ENCODE data around the gene MSI2.
"Not testable (repeated sequence)": the region's sequence is repeated elsewhere in the genome, so short reads cannot be mapped to it uniquely, and the experiment has no call there.

MSI2 gene

GRCh38 chr17:57296231-57296630 lies 39.9 kb downstream of the MSI2 start:
- H3K27ac ChIP-seq (replicated peaks; ENCODE audit: low read length), result no peak overlapping the region
- H3K4me3 ChIP-seq (ENCODE audit: low read length in 2 of 2), result no peak overlapping the region
- H2BK120ac ChIP-seq (ENCODE audit: low read depth, low read length), result no peak overlapping the region
- no peak overlapping the region for H2BK5ac ChIP-seq (ENCODE audit: low read length)
- H4K8ac ChIP-seq (ENCODE audit: low read depth, low read length), result no peak overlapping the region
- H3K36me3 ChIP-seq (replicated peaks in 1 of 2; ENCODE audit: control insufficient read depth in 2 of 2, insufficient read depth in 2 of 2, low read length in 2 of 2), result peaks cover 12 to 64% of the 10 kb centered on the region in 2 donors
- no peak overlapping the region for H3K14ac ChIP-seq (ENCODE audit: low read length)
- H3K9me3 ChIP-seq (replicated peaks in 1 of 2; ENCODE audit: control insufficient read depth in 2 of 2, insufficient read depth in 1 of 2, low read depth in 1 of 2, low read length in 2 of 2), result peaks cover 13 to 42% of the 10 kb centered on the region in 2 donors
- no peak overlapping the region for H2BK15ac ChIP-seq (ENCODE audit: low read length)
- no peak overlapping the region for H3K9ac ChIP-seq (ENCODE audit: low read depth, low read length, poor library complexity)
- no peak for DNase-seq (ENCODE audit: low spot score)
- no peak overlapping the region for H2AK5ac ChIP-seq (ENCODE audit: low read depth, low read length)
- H3K4me2 ChIP-seq (ENCODE audit: insufficient read depth, low read length, poor library complexity, severe bottlenecking), result no peak overlapping the region
- no peak overlapping the region for H3K23ac ChIP-seq (ENCODE audit: low read depth, low read length, poor library complexity)
- H3K4ac ChIP-seq (ENCODE audit: low read length), result no peak overlapping the region
- H4K91ac ChIP-seq (ENCODE audit: low read depth, low read length, poor library complexity), result no peak overlapping the region
- H3K18ac ChIP-seq (ENCODE audit: low read length), result no peak overlapping the region
- H3K79me1 ChIP-seq (ENCODE audit: low read depth, low read length), result peaks cover 3% of the 10 kb centered on the region
- H2BK12ac ChIP-seq (ENCODE audit: low read length), result no peak overlapping the region
- no CpG with 5 or more reads among the region's 4 CpGs for WGBS, 2 donors (ENCODE audit: extremely low coverage in 2 of 2, insufficient read length in 2 of 2, insufficient replicate concordance in 1 of 2)
- peaks cover 17 to 28% of the 10 kb centered on the region in 2 donors for H3K4me1 ChIP-seq (ENCODE audit: control insufficient read depth in 2 of 2, insufficient read depth in 1 of 2, low read depth in 1 of 2, low read length in 2 of 2)
- H3K27me3 ChIP-seq (ENCODE audit: control insufficient read depth in 3 of 3, insufficient read depth in 3 of 3, low read depth in 1 of 3, low read length in 3 of 3), result no peaks in the 10 kb centered on the region
- no peak overlapping the region for H2AFZ ChIP-seq (ENCODE audit: low read length)

- Histone ChIP-seq H3K23ac (ENCODE audit: low read depth, low read length, poor library complexity) (no peak overlapping the region), H2BK12ac (ENCODE audit: low read length) (no peak overlapping the region), H3K18ac (ENCODE audit: low read length) (no peak overlapping the region), H3K27ac (replicated peaks; ENCODE audit: low read length) (no peak overlapping the region), H3K4me3 (ENCODE audit: low read length in 2 of 2) (no peak overlapping the region), H3K4me1 (ENCODE audit: control insufficient read depth in 2 of 2, insufficient read depth in 1 of 2, low read depth in 1 of 2, low read length in 2 of 2) (peaks cover 10 to 20% of the 10 kb centered on the region in 2 donors), H2BK5ac (ENCODE audit: low read length) (no peak overlapping the region), H3K4me2 (ENCODE audit: insufficient read depth, low read length, poor library complexity, severe bottlenecking) (no peak overlapping the region), H2BK15ac (ENCODE audit: low read length) (no peak overlapping the region), H2AK5ac (ENCODE audit: low read depth, low read length) (no peak overlapping the region), H3K27me3 (ENCODE audit: control insufficient read depth in 3 of 3, insufficient read depth in 3 of 3, low read depth in 1 of 3, low read length in 3 of 3) (no peaks in the 10 kb centered on the region), H4K91ac (ENCODE audit: low read depth, low read length, poor library complexity) (no peak overlapping the region), H3K4ac (ENCODE audit: low read length) (no peak overlapping the region), H2AFZ (ENCODE audit: low read length) (no peak overlapping the region), H3K9me3 (replicated peaks in 1 of 2; ENCODE audit: control insufficient read depth in 2 of 2, insufficient read depth in 1 of 2, low read depth in 1 of 2, low read length in 2 of 2) (peaks cover 13 to 53% of the 10 kb centered on the region in 2 donors), H4K8ac (ENCODE audit: low read depth, low read length) (no peak overlapping the region), H3K9ac (ENCODE audit: low read depth, low read length, poor library complexity) (no peak overlapping the region), H2BK120ac (ENCODE audit: low read depth, low read length) (no peak overlapping the region), H3K36me3 (replicated peaks in 1 of 2; ENCODE audit: control insufficient read depth in 2 of 2, insufficient read depth in 2 of 2, low read length in 2 of 2) (peaks cover 12 to 67% of the 10 kb centered on the region in 2 donors), H3K14ac (ENCODE audit: low read length) (no peak overlapping the region), H3K79me1 (ENCODE audit: low read depth, low read length) (peaks cover 3% of the 10 kb centered on the region)
- no CpG with 5 or more reads among the region's 7 CpGs for WGBS, 2 donors (ENCODE audit: extremely low coverage in 2 of 2, insufficient read length in 2 of 2, insufficient replicate concordance in 1 of 2)
- no peak for DNase-seq (ENCODE audit: low spot score)
Observed at GRCh38 chr17:57299176-57299575, 42.9 kb downstream of the MSI2 start.

- H3K14ac ChIP-seq (ENCODE audit: low read length); H2BK120ac ChIP-seq (ENCODE audit: low read depth, low read length); H3K9ac ChIP-seq (ENCODE audit: low read depth, low read length, poor library complexity); H3K4me3 ChIP-seq (ENCODE audit: low read length in 2 of 2); H2BK15ac ChIP-seq (ENCODE audit: low read length); H3K4me2 ChIP-seq (ENCODE audit: insufficient read depth, low read length, poor library complexity, severe bottlenecking); H3K23ac ChIP-seq (ENCODE audit: low read depth, low read length, poor library complexity); H3K4ac ChIP-seq (ENCODE audit: low read length); H3K18ac ChIP-seq (ENCODE audit: low read length); H3K27ac ChIP-seq (replicated peaks; ENCODE audit: low read length); H2AFZ ChIP-seq (ENCODE audit: low read length); H3K27me3 ChIP-seq (ENCODE audit: control insufficient read depth in 3 of 3, insufficient read depth in 3 of 3, low read depth in 1 of 3, low read length in 3 of 3); H3K79me1 ChIP-seq (ENCODE audit: low read depth, low read length); H2BK5ac ChIP-seq (ENCODE audit: low read length); H2BK12ac ChIP-seq (ENCODE audit: low read length); H4K8ac ChIP-seq (ENCODE audit: low read depth, low read length); H3K4me1 ChIP-seq (ENCODE audit: control insufficient read depth in 2 of 2, insufficient read depth in 1 of 2, low read depth in 1 of 2, low read length in 2 of 2); DNase-seq (ENCODE audit: low spot score); H4K91ac ChIP-seq (ENCODE audit: low read depth, low read length, poor library complexity); H2AK5ac ChIP-seq (ENCODE audit: low read depth, low read length): not testable (repeated sequence)
- no CpG with 5 or more reads among the region's 7 CpGs for WGBS, 2 donors (ENCODE audit: extremely low coverage in 2 of 2, insufficient read length in 2 of 2, insufficient replicate concordance in 1 of 2)
- Histone ChIP-seq H3K36me3 (replicated peaks in 1 of 2; ENCODE audit: control insufficient read depth in 2 of 2, insufficient read depth in 2 of 2, low read length in 2 of 2) (peaks cover 11 to 80% of the 10 kb centered on the region in 2 donors), H3K9me3 (replicated peaks in 1 of 2; ENCODE audit: control insufficient read depth in 2 of 2, insufficient read depth in 1 of 2, low read depth in 1 of 2, low read length in 2 of 2) (peaks cover 13 to 53% of the 10 kb centered on the region in 2 donors)
Observed at GRCh38 chr17:57300592-57300991, 44.3 kb downstream of the MSI2 start.

DNA sequence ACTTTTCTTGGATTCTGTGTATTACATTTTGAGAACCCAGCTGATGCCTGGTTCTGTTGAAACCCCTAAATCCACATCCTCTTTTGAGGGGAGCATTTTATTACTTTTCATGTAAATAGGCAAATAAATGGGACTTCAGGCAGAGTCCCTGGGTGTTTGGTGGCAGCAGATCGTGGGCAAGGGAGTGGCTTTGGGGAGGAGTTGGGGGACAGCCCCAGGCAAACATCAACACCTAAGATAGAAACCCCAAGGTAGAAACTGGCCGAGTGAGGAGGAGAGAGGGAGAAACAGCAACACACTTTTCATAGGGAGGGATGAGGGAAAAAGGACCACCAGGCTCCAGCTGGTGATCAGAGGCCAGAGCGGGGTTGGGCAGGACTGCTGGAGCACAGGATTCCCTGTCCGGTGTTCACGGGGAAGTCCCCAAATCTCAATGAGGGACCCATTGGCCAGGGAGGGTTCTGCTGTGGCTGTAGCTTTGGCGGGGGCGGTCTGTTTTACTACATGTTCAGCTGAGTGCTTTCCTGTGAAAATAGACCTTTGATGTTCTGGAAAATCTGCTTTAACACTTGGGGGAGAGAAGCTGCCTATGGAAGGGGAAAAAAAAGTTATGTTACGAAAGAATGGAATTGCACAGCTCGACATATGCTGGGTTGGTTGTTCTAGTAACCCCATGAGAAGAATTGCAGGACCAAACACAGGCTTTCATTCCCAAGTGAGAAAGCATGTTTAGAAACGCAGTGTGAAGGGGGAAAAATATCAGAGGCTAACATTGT lies 46.6 kb downstream of the MSI2 start:
- H3K4ac ChIP-seq (ENCODE audit: low read length), result no peak overlapping the region
- no peak overlapping the region for H3K4me3 ChIP-seq (ENCODE audit: low read length in 2 of 2)
- no peak overlapping the region for H2AK5ac ChIP-seq (ENCODE audit: low read depth, low read length)
- H2AFZ ChIP-seq (ENCODE audit: low read length), result no peak overlapping the region
- no peak overlapping the region for H2BK120ac ChIP-seq (ENCODE audit: low read depth, low read length)
- no peak overlapping the region for H4K91ac ChIP-seq (ENCODE audit: low read depth, low read length, poor library complexity)
- H2BK15ac ChIP-seq (ENCODE audit: low read length), result no peak overlapping the region
- peaks cover 11 to 44% of the 10 kb centered on the region in 2 donors for H3K9me3 ChIP-seq (replicated peaks in 1 of 2; ENCODE audit: control insufficient read depth in 2 of 2, insufficient read depth in 1 of 2, low read depth in 1 of 2, low read length in 2 of 2)
- H3K27ac ChIP-seq (replicated peaks; ENCODE audit: low read length), result no peak overlapping the region
- H3K4me1 ChIP-seq (ENCODE audit: control insufficient read depth in 2 of 2, insufficient read depth in 1 of 2, low read depth in 1 of 2, low read length in 2 of 2), result peaks cover 0 to 11% of the 10 kb centered on the region in 2 donors
- no peak overlapping the region for H4K8ac ChIP-seq (ENCODE audit: low read depth, low read length)
- no peak overlapping the region for H3K9ac ChIP-seq (ENCODE audit: low read depth, low read length, poor library complexity)
- no peak overlapping the region for H2BK12ac ChIP-seq (ENCODE audit: low read length)
- peaks cover 9 to 92% of the 10 kb centered on the region in 2 donors for H3K36me3 ChIP-seq (replicated peaks in 1 of 2; ENCODE audit: control insufficient read depth in 2 of 2, insufficient read depth in 2 of 2, low read length in 2 of 2)
- no peaks in the 10 kb centered on the region for H3K27me3 ChIP-seq (ENCODE audit: control insufficient read depth in 3 of 3, insufficient read depth in 3 of 3, low read depth in 1 of 3, low read length in 3 of 3)
- no peak overlapping the region for H3K4me2 ChIP-seq (ENCODE audit: insufficient read depth, low read length, poor library complexity, severe bottlenecking)
- peaks cover 8% of the 10 kb centered on the region for H3K79me1 ChIP-seq (ENCODE audit: low read depth, low read length)
- no peak overlapping the region for H3K18ac ChIP-seq (ENCODE audit: low read length)
- H3K23ac ChIP-seq (ENCODE audit: low read depth, low read length, poor library complexity), result no peak overlapping the region
- no peak overlapping the region for H3K14ac ChIP-seq (ENCODE audit: low read length)
- no CpG with 5 or more reads among the region's 10 CpGs for WGBS, 2 donors (ENCODE audit: extremely low coverage in 2 of 2, insufficient read length in 2 of 2, insufficient replicate concordance in 1 of 2)
- H2BK5ac ChIP-seq (ENCODE audit: low read length), result no peak overlapping the region
- no peak for DNase-seq (ENCODE audit: low spot score)

Measured in neuronal stem cell (in vitro differentiated cells).